Hepatocyte (in vitro differentiated cells): ENCODE results near the gene GORAB.

Experiments used
- CTCF ChIP-seq: fragments of 200-600 bp; sonication (generic); IDR thresholded peaks from 2 replicates; pipeline ENCODE4 v1.5.1; 2016; ENCODE audit warnings: antibody characterized with exemption, mild to moderate bottlenecking; ENCODE audit not compliant: poor library complexity
- EZH2phosphoT487 ChIP-seq: fragments of 200-600 bp; sonication (generic); IDR thresholded peaks from one replicate; pipeline ENCODE4 v1.6.1; 2018; ENCODE audit warnings: antibody characterized with exemption, mild to moderate bottlenecking, low read depth, moderate library complexity; ENCODE audit not compliant: unreplicated experiment, severe bottlenecking

DNA sequence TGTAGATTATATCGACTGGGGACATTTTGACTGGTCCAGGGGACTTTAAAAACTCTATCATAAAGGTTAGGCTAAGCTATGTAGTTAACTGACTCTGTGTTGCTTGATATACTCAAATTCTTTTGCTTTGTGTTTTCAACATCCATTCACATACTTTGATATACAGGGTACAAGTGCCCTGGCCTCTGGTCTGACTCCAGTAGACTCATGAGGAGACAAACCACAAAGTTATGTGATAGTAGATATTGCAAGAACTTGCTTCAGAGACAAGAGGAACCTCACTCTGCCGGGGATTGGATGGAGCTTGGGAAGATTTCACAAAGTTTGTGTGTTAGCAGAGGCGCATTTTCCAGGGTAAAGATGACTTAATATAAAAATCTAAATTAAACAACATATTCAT, 1.3 kb downstream of the GORAB start:
- TF ChIP-seq CTCF (no peak), EZH2phosphoT487 (no peak)
